GM19395 (cell line): ENCODE data around the gene PITX2.
A peak's percentile ranks its signal among the peaks of the same experiment; 100 is the strongest.
"Not testable (repeated sequence)": the region's sequence is repeated elsewhere in the genome, so short reads cannot be mapped to it uniquely, and the experiment has no call there.

Experiments
- ATAC-seq: cut with Tn5 transposase; IDR thresholded peaks from one replicate; pipeline ENCODE4 v1.9.1; 2021; ENCODE audit warnings: mild to moderate bottlenecking, moderate library complexity; ENCODE audit not compliant: unreplicated experiment

Gene PITX2

DNA sequence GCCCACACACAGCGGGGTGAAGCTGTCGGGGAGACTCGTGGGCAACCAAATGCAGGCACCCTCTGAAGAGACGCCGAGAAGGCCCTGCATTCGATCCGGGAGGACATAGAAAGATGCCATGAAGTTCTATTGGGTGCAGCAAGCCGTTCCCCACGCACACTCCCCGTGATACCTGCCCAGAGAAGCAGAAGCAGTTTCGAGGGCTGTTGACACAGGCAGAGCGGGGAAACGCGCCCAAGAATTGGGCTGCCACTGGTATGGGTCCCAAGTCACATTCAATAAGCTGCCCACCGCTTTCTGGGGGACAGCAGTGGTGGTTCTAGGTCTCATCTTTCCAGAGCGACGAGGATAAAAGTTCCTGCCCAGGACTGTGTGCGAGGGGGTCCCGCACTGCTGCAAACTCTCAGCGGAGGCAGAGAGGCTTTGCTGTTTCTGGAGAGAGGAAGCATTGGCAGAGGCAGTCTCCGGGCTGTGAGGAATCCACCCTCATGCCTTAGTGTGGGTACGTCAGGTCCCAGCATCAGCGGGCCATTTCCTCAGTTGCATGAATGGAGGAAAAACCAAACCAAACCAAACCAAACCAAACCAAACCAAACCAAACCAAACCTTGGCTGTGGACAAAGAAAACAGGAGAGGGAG lies 10.1 kb downstream of the PITX2 start:
- ATAC-seq = no peak

DNA sequence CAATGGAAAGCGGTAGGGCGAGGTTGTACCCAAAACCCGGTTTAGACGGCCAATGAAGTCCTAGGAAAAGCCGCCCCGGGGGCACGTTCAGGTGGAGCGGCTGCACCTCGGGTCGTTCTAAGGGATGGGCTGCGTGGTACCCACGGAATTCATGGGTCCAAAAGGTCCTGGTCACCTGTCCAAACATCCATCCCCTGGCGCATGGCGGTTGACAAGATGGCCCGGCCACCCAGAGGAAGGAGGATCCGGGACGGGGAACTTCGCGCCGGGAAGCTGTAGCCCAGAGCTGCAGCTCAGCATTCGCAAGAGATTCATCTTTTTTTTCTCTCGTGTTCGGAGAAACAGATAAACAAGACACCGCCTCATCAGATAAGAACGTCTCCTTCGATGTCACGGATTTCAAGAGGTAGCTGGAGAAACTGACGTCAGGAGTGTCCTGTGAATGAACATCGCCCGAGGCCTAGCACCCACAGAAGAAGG lies 10.9 kb downstream of the PITX2 start:
- ATAC-seq = no peak

DNA sequence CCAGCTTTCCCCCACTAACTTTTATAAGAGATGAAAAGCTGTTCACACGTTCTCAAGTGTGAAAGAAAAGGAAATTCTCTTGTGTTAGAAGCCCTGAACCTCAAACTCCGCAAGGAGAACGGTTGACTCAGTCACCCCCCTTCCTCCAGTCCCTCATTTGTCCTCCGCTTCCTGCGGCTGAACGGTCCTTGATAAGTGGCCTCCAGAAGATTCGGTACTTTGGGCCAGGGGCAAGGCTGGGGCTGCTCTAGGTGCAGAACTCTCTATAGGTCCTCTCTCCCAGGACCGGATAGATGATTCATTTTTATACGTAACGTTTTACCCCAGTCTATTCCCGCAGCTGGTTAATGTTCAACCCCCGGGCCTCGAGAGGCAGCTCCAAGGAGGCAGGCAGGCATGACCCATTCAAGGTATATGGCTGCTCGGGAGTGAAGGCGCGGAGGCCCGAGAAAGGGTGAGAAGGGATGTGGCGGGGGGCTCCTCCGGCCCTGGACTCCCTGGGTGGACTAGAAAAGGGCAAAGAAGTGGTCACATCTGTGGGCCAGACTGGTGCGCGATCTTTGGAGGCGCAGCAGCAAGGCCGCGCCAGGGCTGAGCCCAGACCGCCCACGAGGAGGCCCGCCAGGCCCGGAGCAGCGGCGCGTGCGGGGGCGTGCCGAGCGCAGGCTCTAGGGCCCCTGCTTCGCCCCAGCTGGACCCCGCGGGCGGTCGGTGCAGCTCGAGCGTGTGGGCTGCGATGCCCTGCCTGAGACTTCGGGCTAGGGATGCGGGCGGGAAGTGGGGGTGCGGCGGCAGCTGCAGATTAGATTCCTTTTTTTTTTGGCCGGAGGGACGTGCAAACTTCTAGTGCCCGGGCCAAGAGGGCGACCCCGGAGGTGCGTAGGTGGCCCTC lies 11.7 kb downstream of the PITX2 start:
- peak; percentile 92 for ATAC-seq

DNA sequence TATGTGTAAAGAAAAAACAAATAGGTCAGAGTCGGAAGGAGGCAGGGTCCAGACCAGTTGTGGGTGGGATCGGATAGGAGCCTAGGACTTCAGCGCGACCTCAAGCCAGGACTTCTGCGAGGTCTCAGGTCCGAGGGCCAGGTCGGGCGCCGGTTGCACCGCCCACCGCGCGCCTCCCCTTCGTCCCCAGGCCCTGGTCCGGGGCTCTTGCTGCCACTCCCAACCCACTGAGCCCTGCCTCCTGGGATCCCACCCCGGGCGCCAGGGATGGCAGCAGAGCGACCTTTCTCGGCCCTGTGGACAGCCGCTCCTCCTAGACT lies 12.3 kb downstream of the PITX2 start:
- ATAC-seq = peak; percentile 23

DNA sequence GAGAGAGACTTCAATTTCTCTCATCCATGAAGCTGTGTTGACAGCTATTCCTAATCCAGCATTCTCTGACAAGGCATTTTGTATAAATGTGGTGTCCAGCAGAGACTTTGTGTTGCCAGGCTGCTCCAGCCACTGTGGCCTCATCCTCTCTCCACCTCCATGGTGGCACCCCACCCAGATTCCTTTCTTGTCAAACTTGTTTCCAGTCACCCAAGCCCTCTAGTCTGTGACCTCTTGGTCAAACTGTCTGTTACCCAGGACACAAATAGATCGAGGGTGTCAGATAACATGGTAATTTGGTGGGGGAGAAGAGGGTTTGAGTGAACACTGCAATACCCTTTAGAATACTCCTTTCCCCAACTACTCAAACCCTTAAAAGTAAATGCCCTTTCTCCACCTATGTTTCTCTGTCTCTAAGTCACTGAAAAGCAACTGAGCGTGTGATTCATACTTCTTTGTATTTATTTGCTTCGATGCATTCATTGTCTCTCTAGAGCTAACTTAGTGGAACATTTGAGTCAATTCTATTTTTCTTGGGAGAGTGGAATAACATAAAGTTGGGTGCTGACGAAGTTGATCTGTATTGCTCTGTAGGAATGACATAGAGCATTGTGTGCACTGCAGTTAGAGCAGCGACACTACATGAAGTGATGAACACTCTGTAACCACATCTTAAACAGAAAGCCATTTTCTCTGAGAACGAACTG lies 13.7 kb downstream of the PITX2 start:
- ATAC-seq = no peak

DNA sequence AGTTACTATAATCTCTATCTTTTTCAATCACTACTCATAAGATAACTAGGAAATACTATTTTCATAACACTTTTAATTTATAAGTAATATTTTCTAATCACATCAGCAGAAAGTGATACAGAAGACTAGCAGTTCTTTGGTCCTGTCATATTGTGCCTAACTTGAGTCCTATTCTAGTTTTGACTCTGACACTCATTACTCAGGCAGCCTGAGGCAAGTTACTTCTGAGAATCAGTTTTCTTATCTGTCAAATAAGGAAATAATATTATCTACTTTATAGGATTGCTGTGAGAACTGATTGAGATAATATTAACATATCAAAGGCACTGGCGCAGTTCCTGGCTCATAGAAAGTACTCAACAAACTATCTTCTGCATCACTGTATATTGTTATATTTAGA lies 17.8 kb downstream of the PITX2 start:
- ATAC-seq = no peak

DNA sequence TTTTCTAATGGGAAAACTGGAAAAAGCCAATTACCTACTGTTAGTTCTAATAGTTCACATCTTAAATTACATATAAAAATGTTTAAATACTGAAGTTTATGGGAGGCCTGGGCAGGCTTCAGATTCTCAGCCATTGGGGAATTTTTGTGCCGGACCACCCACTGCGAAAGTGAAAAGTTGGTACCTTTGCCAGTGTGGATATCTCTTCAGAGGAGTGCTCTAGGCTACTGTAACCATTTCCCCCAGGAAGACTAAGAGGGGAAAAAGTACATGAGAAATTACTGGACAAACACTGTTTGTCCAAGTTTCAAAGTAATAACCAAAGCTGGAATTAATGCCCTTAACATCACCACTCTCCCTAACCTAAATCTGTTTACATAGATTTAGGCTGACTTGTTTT lies 20.8 kb downstream of the PITX2 start:
- no peak for ATAC-seq

DNA sequence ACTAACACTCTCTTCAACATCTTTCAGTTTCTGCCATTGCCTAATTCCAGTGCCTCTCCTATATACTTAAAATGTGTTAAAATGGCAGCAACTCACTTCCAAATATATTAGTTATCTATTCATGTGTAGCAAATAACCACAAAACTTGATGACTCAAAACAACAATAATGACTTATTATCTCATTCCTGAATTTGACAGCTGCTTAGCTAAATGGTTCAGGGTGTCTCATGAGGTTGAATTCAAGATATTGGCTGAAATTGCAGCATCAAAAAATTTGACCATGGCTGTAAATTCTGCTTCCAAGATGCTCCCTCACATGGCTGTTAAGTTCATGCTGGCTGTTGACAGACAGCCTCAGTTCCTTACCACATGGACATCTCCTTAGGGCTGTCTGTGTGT lies 25.3 kb downstream of the PITX2 start:
- no peak for ATAC-seq

DNA sequence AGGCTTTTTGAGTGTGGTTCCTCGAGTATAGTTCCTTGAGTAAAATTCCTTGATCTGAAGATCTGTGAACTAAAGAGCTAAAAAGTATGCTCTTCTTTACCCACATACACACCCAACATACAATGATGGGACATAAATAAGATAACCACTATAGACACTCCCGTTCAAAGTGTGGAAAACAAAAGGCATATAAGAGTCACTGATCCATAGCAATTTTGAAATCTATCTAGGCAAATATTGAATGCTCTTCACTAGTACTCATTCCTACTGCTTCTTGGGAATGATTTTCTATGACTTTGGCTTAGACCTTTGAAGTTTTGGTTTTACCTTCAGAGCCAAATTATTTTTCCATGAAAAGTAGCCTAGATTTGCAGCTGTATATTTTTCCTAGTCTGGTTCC lies 26.4 kb downstream of the PITX2 start:
- no peak for ATAC-seq

DNA sequence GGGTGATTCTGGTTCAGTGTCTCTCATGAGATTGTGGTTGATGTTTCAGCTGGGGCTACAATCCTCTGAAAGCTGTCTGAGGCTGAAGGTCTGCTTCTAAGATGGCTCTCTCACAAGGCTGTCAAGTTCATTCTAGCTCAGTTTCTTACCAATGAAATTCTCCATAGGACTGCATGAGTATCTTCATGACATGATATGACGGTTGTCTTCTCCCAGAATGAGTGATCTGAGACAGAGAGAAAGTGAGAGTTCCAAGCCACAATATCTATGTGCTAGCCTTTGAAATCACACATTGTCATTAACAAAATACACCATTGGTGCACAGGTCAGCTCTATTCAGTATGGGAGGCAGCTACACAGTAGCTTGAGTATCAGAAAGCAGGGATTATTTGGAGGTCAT lies 27.3 kb downstream of the PITX2 start:
- ATAC-seq = no peak

DNA sequence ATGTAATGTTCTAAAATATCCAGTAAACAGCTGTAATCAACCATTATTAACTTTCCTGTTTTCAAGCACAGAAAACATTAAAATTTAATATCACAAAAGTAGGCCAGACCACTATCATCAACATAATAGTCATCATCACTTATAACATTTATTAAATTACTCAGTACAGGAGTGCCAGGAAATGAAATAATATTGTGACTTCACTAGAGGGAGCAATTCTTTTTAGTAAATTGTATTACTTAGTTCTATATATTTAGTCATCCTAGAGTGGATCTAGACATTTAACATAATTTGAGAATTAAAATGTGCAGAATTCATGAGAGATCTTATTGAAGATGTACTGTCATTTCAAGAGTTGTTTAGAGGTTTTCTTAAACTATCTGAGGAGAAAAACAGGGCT lies 33.6 kb downstream of the PITX2 start:
- no peak for ATAC-seq

DNA sequence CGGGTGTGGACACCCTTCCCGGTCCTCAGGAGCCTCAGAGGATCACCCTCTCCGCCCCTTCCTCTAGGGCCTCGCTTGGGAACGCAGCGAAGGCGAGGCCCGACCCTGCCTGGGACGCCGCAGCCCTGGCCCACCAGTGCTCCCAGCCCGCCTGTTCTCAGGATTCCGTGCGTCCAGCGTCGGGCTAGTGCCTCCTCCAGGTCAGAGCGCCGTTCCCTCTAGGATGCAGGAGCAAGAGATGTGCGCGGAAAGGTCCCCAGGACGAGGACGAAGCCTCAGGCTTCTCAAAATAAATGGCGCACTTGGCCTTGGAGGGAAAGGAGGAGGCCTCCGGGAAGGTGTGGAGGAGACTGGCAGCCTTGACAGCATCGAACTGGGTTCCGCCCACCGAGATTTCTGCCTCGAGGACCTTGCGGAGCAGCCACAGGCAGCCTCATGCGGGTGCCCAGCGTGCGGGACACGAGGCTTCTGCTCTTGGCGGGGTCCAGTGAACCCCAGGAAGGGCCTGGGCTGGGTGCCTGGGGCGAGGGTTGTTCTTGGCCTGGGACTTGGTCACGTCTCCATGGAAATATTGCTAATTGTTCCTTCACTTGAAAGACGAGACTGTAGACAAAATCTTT lies 35.1 kb downstream of the PITX2 start:
- ATAC-seq = no peak

DNA sequence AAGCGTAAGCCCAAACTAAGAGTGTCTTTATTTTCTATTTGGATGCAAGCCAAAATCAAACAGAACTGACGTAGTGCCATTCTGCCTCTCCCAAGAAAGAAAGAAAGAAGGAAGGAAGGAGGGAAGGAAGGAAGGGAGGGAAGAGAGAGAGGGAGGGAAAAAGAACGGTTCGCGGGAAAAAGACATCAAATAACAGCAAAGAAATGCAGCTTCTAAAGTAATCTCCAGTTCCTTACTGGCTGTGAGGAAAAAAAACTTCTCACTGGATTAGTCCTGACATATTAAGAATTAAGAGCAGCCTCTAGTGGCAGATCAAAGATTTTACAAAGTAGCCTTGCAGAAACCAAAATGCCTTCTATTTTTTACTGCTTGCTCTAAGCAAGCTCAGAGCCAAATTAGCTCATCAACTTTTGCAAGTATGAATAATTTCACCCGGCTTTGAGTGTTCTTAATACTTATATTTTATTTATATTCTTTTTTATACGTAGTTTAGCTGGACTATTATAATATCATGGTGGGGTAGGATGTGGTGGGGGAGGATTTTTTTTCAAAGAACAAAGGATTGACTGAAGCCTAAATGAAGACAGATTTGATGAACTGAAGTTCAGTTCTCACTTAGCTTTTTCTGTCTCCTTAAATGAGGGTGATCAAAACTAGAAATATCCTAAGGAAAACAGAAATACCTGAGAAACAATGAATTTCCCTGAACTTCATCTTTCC lies 36.6 kb downstream of the PITX2 start:
- no peak for ATAC-seq

DNA sequence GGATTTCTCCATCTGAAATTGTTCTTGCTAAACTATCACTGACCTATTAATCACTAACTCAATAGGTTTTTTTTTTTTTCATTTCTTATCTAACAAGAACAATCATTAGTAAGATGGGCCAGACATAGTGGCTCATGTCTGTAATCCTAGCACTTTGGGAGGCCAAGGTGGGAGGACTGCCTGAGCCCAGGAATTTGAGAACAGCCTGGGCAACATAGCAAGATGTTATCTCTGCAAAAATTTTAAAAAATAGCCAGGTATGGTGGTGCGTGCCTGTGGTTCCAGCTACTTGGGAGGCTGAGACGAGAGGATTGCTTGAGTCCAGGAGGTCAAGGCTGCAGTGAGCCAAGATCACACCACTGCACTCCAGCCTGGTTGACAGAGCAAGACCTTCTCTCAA lies 46.2 kb downstream of the PITX2 start:
- ATAC-seq = not testable (repeated sequence)
